GM10266 (cell line): ENCODE data around the gene GSG1L.
"Not testable (repeated sequence)": the region's sequence is repeated elsewhere in the genome, so short reads cannot be mapped to it uniquely, and the experiment has no call there.

ENCODE experiments used
- DNase-seq: peaks from one replicate; pipeline ENCODE4 v3.0.0; 2012; ENCODE audit errors: extremely low spot score
- TF ChIP-seq, protein P1 (sequence below): IDR thresholded peaks from 2 replicates; pipeline ENCODE4 v1.5.1; 2012; ENCODE audit warnings: mild to moderate bottlenecking, low read depth; ENCODE audit not compliant: control insufficient read depth, insufficient read depth; ENCODE audit errors: missing control alignments

Gene GSG1L

DNA sequence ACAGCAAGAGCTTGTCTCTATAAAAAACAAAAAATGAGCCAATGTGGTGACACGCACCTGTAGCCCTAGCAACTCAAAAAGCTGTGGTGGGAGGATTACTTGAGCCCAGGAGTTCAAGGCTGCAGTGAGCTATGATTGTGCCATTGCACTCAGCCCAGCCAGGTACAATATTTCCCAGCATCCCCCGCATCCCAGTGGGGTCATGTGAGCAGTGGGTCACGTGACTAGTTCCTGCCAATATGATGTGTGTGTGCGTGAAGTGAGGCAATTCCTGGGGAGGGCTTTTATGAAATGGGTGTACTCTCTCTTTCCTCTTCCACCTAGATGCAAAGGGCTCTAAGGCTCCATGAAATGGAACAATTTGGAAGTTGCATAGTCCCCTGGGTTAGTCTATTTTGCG lies 81.3 kb downstream of the GSG1L start:
- TF ChIP-seq, protein P1, sequence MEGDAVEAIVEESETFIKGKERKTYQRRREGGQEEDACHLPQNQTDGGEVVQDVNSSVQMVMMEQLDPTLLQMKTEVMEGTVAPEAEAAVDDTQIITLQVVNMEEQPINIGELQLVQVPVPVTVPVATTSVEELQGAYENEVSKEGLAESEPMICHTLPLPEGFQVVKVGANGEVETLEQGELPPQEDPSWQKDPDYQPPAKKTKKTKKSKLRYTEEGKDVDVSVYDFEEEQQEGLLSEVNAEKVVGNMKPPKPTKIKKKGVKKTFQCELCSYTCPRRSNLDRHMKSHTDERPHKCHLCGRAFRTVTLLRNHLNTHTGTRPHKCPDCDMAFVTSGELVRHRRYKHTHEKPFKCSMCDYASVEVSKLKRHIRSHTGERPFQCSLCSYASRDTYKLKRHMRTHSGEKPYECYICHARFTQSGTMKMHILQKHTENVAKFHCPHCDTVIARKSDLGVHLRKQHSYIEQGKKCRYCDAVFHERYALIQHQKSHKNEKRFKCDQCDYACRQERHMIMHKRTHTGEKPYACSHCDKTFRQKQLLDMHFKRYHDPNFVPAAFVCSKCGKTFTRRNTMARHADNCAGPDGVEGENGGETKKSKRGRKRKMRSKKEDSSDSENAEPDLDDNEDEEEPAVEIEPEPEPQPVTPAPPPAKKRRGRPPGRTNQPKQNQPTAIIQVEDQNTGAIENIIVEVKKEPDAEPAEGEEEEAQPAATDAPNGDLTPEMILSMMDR, result no peak
- no peak for DNase-seq

DNA sequence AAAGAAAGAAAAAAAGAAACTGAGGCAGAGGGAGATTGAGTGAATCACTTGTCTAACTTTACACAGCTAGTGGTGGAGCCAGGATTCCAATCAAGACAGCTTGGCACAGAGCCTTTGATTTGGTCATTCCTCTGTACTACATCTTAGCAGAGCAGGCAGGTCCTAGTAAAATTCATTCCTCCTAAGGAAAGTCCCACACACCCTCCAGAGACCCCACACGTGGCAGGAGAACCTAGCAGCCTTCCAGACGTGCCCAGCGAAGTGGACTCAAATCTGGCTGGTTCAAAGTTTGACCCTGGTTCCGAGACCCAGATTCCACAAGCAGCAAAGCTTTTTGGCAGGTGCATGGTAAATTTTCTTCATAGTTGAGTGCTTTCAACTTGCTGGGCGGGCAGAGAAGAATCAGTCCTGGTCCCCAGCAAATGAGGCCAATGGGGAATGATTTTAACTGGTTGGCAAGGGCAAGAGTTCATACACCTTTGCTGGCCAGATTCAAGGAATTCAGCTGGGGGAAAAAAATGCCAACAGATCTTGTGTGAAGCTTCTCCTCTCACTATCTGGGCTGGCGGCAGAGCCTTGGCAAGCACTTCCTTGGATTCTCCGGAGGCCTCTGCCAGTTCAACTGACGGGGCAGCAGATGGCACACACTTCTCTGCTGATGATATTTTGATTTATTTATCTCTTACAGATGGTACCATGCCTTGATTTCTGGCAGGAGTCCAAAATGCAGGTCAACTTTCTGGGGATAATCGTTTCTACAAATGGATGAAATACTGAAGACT lies 82.4 kb downstream of the GSG1L start:
- DNase-seq, result no peak
- TF ChIP-seq, protein P1, result no peak

- no peak for DNase-seq
- TF ChIP-seq, protein P1, result no peak
Measured at GRCh38 chr16:27980076-27980775, 83.3 kb downstream of the GSG1L start.

DNA sequence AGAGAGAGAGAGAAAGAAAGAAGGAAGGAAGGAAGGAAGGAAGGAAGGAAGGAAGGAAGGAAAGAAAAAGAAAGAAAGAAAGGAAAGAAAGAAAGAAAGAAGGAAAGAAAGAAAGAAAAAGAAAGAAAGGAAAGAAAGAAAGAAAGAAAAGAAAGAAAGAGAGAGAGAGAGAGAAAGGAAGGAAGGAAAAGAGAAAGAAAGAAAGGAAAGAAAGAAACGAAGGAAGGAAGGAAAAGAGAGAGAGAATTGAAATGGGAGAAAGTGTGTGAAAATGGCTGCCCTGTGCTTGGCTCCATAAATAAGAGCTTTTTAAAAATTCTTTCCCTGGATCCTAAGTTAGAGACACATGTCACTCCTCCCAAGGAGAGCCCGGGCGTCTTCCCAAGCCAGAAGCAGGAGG lies 83.8 kb downstream of the GSG1L start:
- not testable (repeated sequence) for DNase-seq

DNA sequence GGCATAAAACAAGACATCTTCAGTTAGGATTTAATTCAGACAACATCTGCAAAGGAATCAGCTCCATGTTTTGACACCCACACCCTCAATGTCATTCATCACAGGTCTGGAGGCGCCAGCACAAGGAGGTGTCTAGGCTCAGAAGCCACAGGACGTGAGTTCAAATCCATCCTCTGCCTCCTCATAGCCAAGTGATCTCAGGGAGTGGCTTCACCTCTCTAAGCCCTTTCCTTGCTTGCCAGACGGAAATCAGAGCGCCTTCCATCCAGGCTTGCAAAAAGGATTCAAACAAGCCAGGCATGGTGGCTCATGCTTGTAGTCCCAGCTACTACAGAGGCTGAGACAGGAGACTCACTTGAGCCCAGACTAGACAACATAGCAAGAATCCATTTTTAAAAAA lies 84.6 kb downstream of the GSG1L start:
- DNase-seq, result no peak

DNA sequence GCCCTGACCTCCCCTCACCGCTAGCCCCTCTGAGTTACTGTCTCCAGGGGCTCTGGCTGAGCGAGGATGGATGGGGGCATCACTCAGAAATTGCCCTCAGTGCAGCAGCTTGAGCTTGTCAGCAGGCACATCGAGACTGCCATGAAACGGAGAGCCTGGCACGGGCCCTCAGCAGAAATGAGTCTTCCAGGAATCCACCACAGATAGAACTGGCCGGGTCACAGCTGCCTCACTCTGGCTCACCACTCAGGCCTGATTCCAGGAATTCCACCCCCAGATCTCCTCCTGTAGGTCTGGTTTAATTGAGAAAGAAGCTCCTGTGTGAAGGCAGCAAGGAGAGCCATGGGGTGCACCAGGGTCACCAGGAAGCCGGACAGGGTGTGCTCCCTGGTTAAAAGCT lies 85.5 kb downstream of the GSG1L start:
- TF ChIP-seq, protein P1, result no peak
- DNase-seq, result no peak

More for the DNA sequence above, 84.6 kb downstream of the GSG1L start:
- TF ChIP-seq, protein P1, result no peak

GRCh38 chr16:27976990-27977389 lies 86.5 kb downstream of the GSG1L start:
- no peak for DNase-seq
- TF ChIP-seq, protein P1, result no peak
